HEK293 (cell line): Measurements from ENCODE around the gene DOCK8.

Source experiments
- CTCF ChIP-seq: fragments of 450-650 bp; formaldehyde crosslinking; IDR thresholded peaks from 2 replicates; pipeline ENCODE4 v1.5.1; 2016; ENCODE audit warnings: missing biosample characterization, missing genetic modification characterization
- ELK4 ChIP-seq: IDR thresholded peaks from 2 replicates; pipeline ENCODE4 v1.6.1; 2011; ENCODE audit warnings: mild to moderate bottlenecking, low read depth, low read length, borderline replicate concordance
- MEIS1 ChIP-seq: sonication (generic); formaldehyde crosslinking; IDR thresholded peaks from 2 replicates; pipeline ENCODE4 v1.8.1; 2022; ENCODE audit warnings: missing genetic modification reagents, mild to moderate bottlenecking, borderline replicate concordance
- REST ChIP-seq: fragments of 450-650 bp; formaldehyde crosslinking; IDR thresholded peaks from 2 replicates; pipeline ENCODE4 v1.5.1; 2016; ENCODE audit warnings: missing biosample characterization, missing genetic modification characterization
- TCF7L2 ChIP-seq: IDR thresholded peaks from 2 replicates; pipeline ENCODE4 v1.6.1; 2011; ENCODE audit warnings: low read depth, mild to moderate bottlenecking, inconsistent platforms, low read length, moderate library complexity, borderline replicate concordance
- ZNF121 ChIP-seq: fragments of 450-650 bp; formaldehyde crosslinking; IDR thresholded peaks from 2 replicates; pipeline ENCODE4 v1.5.1; 2016; ENCODE audit warnings: missing biosample characterization, missing genetic modification characterization
- ZNF202 ChIP-seq: fragments of 450-650 bp; formaldehyde crosslinking; IDR thresholded peaks from 2 replicates; pipeline ENCODE4 v1.5.1; 2016; ENCODE audit warnings: missing biosample characterization, missing genetic modification characterization, borderline replicate concordance
- ZNF404 ChIP-seq: fragments of 450-650 bp; formaldehyde crosslinking; IDR thresholded peaks from 2 replicates; pipeline ENCODE4 v1.5.1; 2017; ENCODE audit warnings: missing biosample characterization, missing genetic modification characterization
- ZNF513 ChIP-seq: fragments of 450-650 bp; IDR thresholded peaks from 2 replicates; pipeline ENCODE4 v1.5.1; 2018; ENCODE audit warnings: missing biosample characterization, missing genetic modification characterization
- ZSCAN16 ChIP-seq: fragments of 450-650 bp; formaldehyde crosslinking; IDR thresholded peaks from 2 replicates; pipeline ENCODE4 v1.5.1; 2016; ENCODE audit warnings: missing biosample characterization, missing genetic modification characterization

GRCh38 chr9:221989-222776 lies 7.5 kb downstream of the DOCK8 start:
- no peak for TF ChIP-seq TCF7L2
- no peak for TF ChIP-seq ZNF404 (tag by site-specific recombination)
- no peak for TF ChIP-seq CTCF (tag by site-specific recombination)
- no peak for TF ChIP-seq ZSCAN16 (tag by site-specific recombination)
- no peak for TF ChIP-seq REST (tag by site-specific recombination)
- no peak for TF ChIP-seq ZNF202 (tag by site-specific recombination)
- TF ChIP-seq ELK4: no peak
- no peak for TF ChIP-seq MEIS1
- no peak for TF ChIP-seq ZNF121 (tag by site-specific recombination)
- TF ChIP-seq ZNF513 (tag by site-specific recombination): no peak
